GM10847 (cell line): ENCODE results near the gene NINJ1.

Experiments
- POLR2A ChIP-seq: IDR thresholded peaks from 2 replicates; pipeline ENCODE4 v1.6.1; 2011; ENCODE audit not compliant: insufficient read length; ENCODE audit errors: extremely low read depth

The NINJ1 gene, protein sequence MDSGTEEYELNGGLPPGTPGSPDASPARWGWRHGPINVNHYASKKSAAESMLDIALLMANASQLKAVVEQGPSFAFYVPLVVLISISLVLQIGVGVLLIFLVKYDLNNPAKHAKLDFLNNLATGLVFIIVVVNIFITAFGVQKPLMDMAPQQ

DNA sequence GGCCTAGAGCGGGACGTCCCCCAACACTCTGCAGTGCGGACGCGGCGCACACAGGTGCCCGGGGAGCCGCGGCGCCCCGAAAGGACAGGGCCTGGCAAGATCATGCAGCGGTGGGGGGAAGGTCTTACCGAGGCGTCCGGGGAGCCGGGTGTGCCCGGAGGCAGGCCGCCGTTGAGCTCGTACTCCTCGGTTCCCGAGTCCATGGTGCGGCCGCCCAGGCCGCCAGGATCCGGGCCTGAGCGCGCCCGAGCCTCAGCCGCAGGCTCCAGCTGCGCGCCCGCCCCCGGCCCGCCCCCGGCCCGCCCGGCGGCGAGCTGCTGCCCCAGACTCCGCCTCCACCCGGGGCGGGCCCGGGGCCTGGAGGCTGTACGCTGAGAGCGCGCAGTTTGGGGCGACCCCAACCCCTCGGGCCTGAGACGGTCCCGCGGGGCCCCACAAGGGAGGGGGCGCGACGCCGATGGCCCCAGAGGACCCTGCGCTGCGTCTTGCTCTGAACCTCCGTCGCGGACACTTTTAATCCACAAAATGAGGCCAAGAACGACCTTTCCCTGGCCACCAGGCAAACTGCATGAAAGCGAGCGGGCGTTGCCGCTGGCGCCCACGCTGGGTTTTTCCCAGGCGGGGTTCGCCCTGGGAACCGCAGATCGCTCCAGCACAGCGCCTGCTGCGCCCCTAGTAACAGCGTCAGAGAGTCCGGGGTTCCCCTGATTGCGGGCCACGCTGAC is at the start of gene NINJ1:
TSS of gene NINJ1 (minus strand) at position 237 of the 725 bp plus-strand sequence. CDS start at position 203, 34 bp downstream.
- TF ChIP-seq POLR2A = peak; percentile 55

DNA sequence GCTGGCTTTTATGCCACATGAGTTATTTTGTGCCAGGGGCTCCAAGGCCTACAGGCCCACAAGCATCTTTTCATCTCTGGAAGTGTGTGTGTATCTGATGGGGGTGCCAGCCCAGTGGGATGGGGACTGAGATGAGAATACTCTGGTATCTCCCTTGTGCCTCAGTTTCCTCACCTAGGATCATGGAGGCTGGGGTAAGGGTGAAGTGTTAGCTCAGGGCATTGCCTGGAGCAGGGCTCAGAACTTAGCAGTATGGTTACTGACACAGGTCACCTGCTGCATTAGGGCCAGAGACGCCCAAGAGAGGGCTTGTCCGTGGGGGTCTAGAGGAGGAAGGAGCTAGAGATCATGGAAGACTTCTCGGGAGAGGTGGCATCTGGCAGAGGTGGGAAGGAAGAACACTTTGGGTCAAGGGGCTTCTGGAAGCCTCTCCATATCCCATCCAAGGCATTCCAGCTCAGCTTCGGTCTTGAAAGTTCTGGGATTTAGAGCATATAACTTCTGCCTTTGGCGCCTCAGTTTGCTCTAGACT is 49.1 kb upstream of the NINJ1 start:
- TF ChIP-seq POLR2A = no peak

DNA sequence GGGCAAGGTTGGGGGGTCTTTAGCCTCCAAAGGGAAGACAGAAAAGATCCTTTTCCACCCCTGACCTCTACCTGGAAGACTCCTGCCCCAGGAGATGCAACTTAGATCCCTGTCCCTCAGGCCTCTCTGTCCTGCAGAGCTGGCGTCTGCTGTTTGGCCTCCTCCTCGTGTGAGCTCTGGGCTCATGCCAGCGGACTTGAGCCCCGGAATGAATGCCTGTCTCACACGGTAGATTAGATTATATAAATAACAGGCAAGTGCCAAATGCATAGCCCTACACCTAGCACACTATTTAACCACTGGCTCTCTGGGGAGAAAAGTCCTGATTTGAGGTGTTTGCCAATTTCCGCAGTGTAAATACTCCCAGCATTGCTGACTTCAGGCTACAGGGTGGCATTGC is 48.5 kb upstream of the NINJ1 start:
- TF ChIP-seq POLR2A = no peak

DNA sequence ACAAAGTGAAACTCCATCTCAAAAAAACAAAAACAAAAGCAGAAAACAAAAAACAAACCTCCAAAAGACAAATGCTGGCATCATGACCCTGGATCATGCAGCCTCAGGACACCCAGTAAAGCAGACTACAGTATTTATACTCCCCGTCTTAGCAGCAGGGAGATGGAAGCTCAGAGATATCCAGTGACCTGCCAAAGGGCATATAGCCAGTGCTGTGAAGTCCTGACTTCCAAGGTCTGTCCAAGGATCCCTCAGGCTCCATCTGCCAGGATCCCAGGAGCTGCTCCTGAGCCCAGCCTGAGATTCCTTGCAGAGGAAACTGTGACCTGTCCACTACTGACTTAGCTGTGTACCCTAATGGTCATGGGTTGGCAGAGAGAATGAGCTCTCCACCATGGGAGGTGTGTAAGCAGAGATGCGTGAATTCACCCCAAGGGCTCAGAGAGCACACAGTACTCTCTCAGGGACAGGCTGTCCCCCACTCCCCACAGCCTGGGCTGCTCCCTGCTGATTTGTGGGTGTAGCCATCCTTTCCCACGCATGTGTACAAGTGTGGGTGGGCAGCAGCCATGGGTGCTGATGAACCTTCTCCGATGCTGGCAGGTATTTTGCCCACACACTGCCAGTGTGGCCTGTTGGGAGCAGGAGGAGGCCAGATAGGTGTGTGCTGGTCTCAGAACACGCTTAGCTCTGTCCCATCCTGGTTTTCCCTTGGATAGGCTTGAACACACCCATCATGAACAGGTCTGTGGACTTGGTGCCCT is 47.8 kb upstream of the NINJ1 start:
- no peak for TF ChIP-seq POLR2A

DNA sequence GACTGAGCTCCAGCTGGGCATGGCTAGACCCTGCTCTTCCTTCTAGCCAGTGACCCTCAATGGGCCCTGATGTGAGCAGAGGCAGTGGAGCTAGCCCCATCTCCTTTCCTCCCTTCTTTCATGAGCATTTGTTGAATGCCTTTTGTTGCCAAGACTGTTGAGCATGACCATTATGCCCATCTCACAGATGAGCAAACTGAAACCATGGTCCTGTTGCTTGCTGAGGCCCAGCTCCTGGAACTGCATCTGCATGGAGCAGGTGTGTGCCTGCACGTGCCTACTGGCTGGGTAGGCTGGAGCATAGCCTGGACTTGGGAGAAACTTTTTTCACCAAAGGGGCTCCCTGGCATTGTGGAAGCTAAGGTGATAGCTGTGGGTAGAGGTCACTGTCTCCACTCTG is 46.9 kb upstream of the NINJ1 start:
- TF ChIP-seq POLR2A = no peak

DNA sequence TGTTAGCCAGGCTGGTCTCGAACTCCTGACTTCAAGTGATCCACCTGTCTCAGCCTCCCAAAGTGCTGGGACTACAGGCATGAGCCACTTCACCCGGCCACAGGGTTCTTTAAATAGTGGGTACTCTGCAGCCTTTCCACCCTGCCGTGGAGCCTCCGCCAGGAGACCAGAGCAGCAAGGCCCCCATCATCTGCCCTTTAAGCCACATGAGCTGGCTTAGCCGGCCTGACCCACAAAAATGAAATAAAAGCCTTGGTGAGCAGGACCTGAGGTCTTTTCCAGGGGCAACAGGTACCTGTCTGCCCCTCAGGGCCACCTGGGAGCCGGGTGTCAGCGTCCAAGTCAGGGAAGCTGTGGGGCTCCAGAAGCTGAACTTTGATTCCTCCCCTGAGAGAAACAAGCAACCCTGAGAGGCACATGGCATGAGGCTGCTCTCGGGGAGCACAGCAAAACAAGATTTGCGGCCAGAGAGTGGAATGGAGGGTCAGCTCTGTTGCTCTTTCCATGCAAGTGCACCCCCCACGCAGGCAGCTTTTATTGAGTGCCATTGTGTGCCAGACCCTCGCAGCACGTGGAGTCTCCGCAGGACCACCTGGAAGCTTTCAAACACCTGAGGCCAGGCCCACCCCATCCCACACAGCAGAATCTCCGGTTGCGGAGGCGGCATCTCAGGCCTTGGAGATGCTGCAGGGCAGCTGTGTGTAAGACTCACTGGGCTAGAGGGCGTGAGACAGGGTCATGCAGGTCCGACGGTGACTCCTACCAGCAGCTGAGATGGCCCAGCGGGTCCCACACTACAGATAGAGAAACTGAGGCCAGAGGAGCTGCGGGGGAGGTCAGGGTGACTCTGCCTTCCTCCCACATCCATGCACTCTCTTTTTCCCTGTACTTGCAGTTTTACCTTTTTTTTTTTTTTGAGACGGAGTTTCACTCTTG is 45.1 kb upstream of the NINJ1 start:
- no peak for TF ChIP-seq POLR2A

DNA sequence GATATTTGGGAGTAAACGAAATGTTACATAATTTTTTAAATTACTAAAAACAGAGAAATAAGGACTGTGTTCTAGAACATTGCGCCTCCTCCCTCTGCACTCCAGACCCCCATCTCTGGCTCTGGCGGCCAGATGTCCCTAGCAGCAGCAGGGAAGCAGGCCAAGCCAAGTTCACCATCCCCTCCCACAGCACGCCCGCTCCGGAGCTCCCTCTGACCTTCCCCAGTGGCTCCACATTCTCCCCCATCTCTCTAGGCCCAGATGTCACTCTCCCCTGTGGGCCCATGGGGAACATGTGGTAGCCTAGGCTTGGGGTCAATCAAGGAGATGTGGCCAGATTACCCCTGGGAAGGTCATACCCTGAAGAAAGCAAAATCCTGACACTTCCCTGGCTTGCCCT is 43.6 kb upstream of the NINJ1 start:
- TF ChIP-seq POLR2A = no peak

DNA sequence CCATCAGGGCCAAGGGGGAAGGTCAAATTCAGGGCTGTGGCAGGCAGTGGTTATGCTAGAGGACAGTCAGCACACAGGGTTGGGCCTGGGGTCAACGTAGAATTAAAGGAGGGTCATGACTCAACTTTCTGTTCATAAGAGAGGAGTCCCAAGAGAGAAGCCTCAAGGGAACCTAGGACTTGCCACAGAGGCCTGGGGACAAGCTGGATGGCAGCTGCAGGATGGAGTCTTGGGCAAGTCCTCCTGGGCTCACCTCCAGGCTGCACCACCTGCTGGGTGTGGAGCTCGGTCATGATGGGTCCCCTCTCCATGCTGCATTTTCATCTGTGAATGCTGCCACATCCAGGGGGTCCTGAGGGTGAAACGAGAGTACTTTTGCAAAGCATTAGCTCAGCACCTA is 40.9 kb upstream of the NINJ1 start:
- no peak for TF ChIP-seq POLR2A

DNA sequence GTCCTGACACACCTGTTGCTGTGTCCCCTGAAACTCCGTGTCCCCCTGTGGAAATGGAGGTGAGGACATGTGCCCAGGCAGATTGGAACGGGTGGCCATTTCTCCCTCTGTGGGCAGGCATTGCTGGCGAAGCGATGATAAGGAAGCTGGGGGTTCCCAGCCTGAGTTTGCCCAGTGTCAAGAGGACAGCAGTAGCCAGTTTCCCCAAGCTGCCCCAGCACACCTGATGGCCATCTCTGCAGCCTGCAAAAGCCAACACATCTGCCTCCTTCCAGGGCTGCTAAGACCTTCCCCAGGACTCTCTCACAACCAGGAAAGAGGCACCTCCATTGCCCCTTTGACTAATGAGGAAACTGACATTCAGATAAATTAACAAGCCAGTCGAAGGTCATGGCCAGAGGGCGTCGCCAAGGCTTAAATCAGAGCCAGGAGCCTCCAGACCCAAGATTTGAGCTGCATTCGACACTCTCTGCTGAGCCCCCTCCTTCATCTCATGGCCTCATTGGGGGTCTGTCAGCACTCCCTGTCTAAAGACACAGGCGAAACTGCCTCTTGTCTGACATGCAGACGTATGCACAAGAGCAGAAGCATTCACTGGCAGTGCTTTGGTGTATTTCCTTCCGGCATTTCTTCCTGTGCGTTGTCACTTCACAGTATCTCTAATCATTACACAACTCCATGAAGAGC is 39.5 kb upstream of the NINJ1 start:
- no peak for TF ChIP-seq POLR2A

DNA sequence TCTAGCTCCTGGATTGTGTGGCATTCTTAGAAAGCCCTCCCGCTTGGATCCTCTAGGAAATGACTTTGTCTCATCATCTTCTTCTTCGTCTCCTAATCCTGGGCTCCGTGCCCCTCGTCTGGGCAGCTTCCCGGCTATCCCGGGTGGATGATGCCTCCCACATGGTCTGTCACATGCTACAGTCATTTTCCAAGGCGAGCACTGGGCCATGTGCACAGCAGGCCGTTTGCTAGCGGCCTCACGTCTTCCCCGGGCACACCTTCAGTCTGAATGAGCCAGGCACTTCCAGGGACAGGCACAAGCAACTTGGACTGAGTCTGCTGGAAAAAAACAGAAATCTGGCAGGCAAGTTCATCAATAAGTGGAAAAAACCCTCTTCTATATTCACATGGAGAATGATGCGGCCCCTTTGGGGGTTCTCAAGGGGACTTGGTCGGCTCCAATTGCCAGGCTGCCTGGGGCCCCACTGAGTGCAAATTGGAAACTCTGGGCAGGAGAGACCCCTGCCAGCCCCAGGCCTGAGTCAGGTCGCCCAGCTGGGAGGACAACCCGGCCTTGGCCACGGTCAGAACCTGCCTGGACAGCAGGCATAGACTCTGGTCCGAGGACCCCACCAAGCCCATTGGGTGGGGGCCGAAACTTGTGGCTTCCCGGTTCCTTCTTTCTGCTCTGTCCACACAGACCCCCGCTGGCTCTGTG is 38.8 kb upstream of the NINJ1 start:
- TF ChIP-seq POLR2A = no peak

DNA sequence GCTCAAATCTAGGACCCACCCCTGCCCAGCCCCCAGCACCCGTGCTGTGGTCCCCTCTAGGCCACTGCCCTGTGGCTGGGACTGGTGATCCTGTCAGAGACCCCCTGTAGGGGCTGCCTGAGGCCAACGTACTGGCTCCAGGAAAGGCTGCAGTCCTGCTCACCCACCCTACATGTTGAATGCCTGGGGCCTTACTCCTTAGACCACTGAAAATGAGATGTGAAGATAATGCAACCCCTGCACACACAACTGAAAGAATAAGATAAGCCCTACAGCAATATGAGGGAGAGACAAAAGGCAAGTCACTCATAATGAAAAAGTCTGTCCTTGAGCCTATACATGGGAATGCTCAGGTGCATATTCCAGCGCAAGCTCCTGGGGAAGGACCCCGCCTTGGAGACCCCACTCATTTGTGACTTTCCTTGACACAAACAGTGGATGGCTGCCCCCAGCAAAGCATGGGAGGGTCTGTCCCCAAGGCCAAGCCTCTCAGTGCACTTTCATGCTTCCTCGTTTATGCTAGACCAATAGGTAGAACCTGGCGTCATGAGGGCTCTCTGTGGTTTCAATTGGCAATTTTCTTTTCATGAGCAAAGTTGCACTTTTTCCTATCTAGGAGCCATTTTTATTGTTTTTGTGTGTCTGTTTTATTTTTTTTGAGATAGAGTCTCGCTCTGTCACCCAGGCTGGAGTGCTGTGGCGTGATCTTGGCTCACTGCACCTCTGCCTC is 37.4 kb upstream of the NINJ1 start:
- no peak for TF ChIP-seq POLR2A

DNA sequence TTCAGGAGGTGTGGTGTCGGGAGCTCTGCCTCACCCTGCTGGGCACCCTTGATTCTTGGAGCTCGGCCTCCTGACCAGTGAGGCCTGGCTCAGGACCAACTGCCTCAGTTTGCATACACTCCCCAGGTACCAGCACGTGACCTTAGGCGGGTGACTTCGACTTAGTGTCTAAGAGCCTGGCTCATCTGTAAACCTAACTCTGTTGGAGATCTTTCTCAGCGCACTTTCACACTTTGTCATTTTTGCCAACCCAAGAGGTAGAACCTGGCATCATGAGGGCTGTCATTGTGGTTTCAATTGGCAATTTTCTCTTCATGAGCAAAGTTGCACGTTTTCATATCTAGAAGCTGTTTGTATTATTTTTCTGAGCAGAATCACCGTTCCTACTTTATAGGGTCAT is 36.5 kb upstream of the NINJ1 start:
- TF ChIP-seq POLR2A = no peak

DNA sequence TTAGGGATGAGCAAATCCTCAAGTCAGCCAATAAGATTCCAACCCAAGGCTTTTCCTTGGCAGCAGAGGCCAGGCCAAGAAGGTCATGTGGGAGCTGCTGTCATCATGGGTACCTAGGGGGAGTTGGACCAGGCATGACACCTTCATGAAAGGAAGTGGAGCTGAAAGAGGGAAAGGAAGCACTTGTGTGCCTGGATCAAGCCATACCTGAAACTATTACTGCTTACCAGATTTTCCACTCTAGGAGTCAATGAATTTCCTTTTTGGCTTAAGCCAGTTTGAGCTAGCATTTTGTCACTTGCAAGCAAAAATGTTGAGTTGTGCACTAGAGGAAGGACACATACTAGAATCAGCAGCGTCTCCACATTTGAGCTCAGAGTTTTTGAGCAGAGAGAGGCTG is 35.4 kb upstream of the NINJ1 start:
- no peak for TF ChIP-seq POLR2A
